AG04449 (cell line): Measurements from ENCODE around the gene RORB.
A peak's percentile ranks its signal among the peaks of the same experiment; 100 is the strongest.

Experiments used
- CTCF ChIA-PET: fragments of 350-600 bp; formaldehyde crosslinking; extraction: SDS; loops from one replicate; lab custom pipeline; 2021; ENCODE audit warnings: antibody characterized with exemption; lab: Yijun Ruan, JAX
- POLR2A ChIA-PET: fragments of 400-600, 350-600 bp; formaldehyde crosslinking; extraction: SDS; loops from one replicate; lab custom pipeline; 2020; ENCODE audit warnings: antibody characterized with exemption, inconsistent platforms; lab: Yijun Ruan, JAX
- DNase-seq: peaks from one replicate; pipeline ENCODE4 v3.0.0-alpha.2; 2010; ENCODE audit warnings: low read depth, low spot score
- H3K4me3 ChIP-seq: 2 replicates; pipeline ENCODE4 v1.5.1; 2011; ENCODE audit warnings: low read depth, mild to moderate bottlenecking, control low read depth, low read length
- TF ChIP-seq, protein P1 (sequence below): IDR thresholded peaks from one replicate; pipeline ENCODE4 v1.5.1; 2011; ENCODE audit warnings: mild to moderate bottlenecking, moderate library complexity, low read length, control low read depth, inconsistent platforms; ENCODE audit not compliant: insufficient read depth; ENCODE audit errors: missing control alignments

The RORB gene

GRCh38 chr9:74496819-74497747 is at the start of gene RORB:
Gene RORB, plus strand, starts transcription at chr9:74497335. Its CDS starts 642 bp downstream, at chr9:74497977.
- ChIA-PET POLR2A (no interaction called here), CTCF (no interaction called here)
- TF ChIP-seq, protein P1, sequence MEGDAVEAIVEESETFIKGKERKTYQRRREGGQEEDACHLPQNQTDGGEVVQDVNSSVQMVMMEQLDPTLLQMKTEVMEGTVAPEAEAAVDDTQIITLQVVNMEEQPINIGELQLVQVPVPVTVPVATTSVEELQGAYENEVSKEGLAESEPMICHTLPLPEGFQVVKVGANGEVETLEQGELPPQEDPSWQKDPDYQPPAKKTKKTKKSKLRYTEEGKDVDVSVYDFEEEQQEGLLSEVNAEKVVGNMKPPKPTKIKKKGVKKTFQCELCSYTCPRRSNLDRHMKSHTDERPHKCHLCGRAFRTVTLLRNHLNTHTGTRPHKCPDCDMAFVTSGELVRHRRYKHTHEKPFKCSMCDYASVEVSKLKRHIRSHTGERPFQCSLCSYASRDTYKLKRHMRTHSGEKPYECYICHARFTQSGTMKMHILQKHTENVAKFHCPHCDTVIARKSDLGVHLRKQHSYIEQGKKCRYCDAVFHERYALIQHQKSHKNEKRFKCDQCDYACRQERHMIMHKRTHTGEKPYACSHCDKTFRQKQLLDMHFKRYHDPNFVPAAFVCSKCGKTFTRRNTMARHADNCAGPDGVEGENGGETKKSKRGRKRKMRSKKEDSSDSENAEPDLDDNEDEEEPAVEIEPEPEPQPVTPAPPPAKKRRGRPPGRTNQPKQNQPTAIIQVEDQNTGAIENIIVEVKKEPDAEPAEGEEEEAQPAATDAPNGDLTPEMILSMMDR, result no peak
- peak within 1 kb of the TSS; percentile 65 for H3K4me3 ChIP-seq
- DNase-seq, result no peak

DNA sequence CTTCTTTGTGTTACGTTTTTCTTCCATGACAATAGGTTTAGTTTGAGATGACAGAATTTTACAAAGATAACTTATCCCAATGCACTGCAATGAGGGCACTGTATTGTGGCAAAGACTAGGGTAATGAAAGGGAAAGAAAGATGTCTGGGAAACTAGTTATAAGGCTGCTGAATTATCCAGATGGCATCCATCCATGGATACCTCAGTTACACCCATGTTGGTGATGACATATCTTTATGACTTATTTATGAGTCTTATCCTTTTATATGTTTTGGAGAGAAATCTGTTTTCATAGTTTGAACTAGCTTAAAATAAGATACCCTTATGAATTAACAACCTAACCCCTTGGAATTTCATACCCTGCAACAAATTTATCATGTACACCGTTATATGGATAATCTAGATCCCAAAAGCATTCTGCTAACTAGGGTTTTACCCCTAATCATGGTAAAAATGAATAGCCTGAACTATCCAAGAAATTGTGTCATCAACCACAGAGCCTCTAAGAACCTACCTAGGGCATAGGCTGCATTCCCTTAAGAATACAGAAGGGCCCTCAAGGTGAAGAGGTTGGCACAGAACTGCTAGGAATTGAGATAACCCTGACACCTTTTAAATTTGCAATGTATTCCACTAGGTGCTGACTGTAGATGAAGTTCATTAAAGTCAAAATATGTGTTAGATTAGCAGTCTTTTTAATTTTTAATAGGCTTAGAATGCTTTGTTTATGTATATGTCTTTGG is 49.5 kb upstream of the RORB start:
- ChIA-PET POLR2A (no interaction called here), CTCF (no interaction called here)
- no peak overlapping the region for H3K4me3 ChIP-seq
- DNase-seq, result no peak
- TF ChIP-seq, protein P1, result no peak

DNA sequence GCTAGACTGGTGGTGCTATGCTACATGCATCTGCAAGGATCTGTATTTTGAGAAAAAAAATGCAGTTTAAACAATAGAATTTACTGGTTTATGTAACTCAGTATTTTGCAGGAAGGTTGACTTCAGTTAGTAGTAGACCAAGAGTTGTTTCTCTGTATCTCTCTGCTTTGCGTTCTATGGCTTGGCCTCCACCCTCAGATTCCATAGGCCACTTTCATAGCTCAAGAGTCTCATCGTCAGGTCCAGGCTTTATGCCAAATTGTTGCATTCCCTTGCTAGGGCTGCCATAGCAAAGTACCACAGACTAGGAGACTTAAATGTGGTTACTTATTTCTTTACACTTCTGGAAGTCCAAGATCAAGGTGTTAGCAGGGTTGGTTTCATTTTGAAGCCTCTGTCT is 48.1 kb upstream of the RORB start:
- DNase-seq, result no peak
- POLR2A ChIA-PET, result no interaction called here
- no peak overlapping the region for H3K4me3 ChIP-seq
- TF ChIP-seq, protein P1, result no peak
- CTCF ChIA-PET, result no interaction called here

- TF ChIP-seq, protein P1, result no peak
- no peak overlapping the region for H3K4me3 ChIP-seq
- ChIA-PET POLR2A (no interaction called here), CTCF (no interaction called here)
- no peak for DNase-seq
Observed at GRCh38 chr9:74458832-74459231, 38.3 kb upstream of the RORB start.

DNA sequence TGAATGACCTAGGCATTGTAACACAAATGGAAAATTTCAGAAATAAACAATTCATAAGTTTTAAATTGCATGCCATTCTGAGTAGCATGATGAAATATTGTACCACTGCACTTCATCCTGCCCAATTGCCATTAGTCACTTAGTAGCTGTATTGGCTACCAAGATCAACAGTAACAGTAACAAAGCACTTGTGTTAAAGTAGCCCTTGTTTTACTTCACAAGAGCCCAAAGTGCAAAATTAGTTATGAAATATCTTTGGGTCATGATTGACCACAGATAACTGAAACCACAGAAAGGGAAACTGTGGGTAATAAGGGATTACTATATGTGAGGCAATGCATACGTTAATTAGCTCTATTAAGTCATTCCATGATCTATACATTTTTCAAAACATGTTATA is 33.3 kb upstream of the RORB start:
- ChIA-PET CTCF (no interaction called here), POLR2A (no interaction called here)
- no peak for DNase-seq
- TF ChIP-seq, protein P1, result no peak
- H3K4me3 ChIP-seq, result no peak overlapping the region

DNA sequence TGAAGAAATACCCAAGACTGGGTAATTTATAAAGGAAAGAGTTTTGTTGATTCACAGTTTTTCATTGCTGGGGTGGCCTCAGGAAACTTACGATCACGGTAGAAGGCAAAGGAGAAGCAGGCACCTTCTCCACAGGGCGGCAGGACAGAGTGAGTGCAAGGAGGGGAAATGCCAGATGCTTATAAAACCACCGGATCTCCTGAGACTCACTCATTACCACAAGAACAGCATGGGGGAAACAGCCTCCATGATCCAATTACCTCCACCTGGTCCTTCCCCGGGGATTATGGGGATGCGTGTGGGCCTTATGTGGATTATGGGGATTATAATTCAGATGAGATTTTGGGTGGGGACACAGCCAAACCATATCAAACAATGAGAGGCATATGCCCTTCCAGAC is 18.5 kb upstream of the RORB start:
- POLR2A ChIA-PET, result no interaction called here
- TF ChIP-seq, protein P1, result no peak
- no peak for DNase-seq
- H3K4me3 ChIP-seq, result no peak overlapping the region
- CTCF ChIA-PET, result no interaction called here
